ENCODE data around the gene CHCHD10.

GRCh38 chr22:23817146-23817545, 49.4 kb upstream of the CHCHD10 start:
- TF ChIP-seq CTCF (IDR thresholded peaks at IDR 0.05) (no peak), EP300 (IDR thresholded peaks at IDR 0.05) (no peak), POLR2A (IDR thresholded peaks at IDR 0.05) (no peak)
